SK-N-SH (cell line): Measurements from ENCODE around the gene ZNF496. TPM values are rescaled to one million over a fixed set of nuclear protein-coding genes. Genes with fewer than 3 reads are reported as not detected.

Experiments
- CTCF ChIA-PET: fragments of 300-600, 350-600 bp; formaldehyde crosslinking; extraction: SDS; loops from one replicate; lab custom pipeline; 2021; lab: Yijun Ruan, JAX
- POLR2A ChIA-PET: fragments of 350-600 bp; sonication (Branson Sonifier 250); formaldehyde crosslinking; extraction: SDS; loops from one replicate; lab custom pipeline; 2020; ENCODE audit warnings: antibody characterized with exemption, inconsistent platforms; lab: Yijun Ruan, JAX
- DNase-seq: peaks from one replicate; pipeline ENCODE4 v3.0.0; 2012
- H2AFZ ChIP-seq: fragments of 200-600 bp; sonication (generic); 2 replicates; pipeline ENCODE4 v1.8.1; 2016; ENCODE audit warnings: antibody characterized with exemption, mild to moderate bottlenecking, low read depth
- H3F3A ChIP-seq: fragments of 200-600 bp; sonication (generic); replicated peaks from 2 replicates; pipeline ENCODE3; 2016; ENCODE audit warnings: antibody characterized with exemption, mild to moderate bottlenecking; ENCODE audit not compliant: insufficient read depth
- H3K27ac ChIP-seq, 2 experiments: fragments of 200-500 bp in 1 of 2; fragments of 200-600 bp in 1 of 2; sonication (Bioruptor generic) in 1 of 2; sonication (generic), shearing (Covaris generic) in 1 of 2; 2 replicates each; pipeline versions ENCODE4 v1.5.1 to v1.6.1; 2014 to 2016; ENCODE audit warnings: low read depth in 2 of 2, inconsistent platforms in 1 of 2, low read length in 1 of 2, mild to moderate bottlenecking in 1 of 2, mixed read lengths in 1 of 2
- H3K27me3 ChIP-seq: fragments of 200-600 bp; sonication (generic), shearing (Covaris generic); 2 replicates; pipeline ENCODE4 v1.6.1; 2016; ENCODE audit warnings: mixed run types; ENCODE audit not compliant: insufficient read depth
- H3K36me3 ChIP-seq, 2 experiments: fragments of 200-500 bp in 1 of 2; fragments of 200-600 bp in 1 of 2; sonication (Bioruptor generic) in 1 of 2; sonication (generic) in 1 of 2; replicated peaks in 1 of 2; 2 replicates each; pipeline versions ENCODE3 to v1.5.1; 2014 to 2016; ENCODE audit warnings: low read length in 1 of 2, mild to moderate bottlenecking in 1 of 2; ENCODE audit not compliant: insufficient read depth in 2 of 2, control insufficient read depth in 1 of 2
- H3K4me1 ChIP-seq, 2 experiments: fragments of 200-500 bp in 1 of 2; fragments of 200-600 bp in 1 of 2; sonication (Bioruptor generic) in 1 of 2; sonication (generic), shearing (Covaris generic) in 1 of 2; 2 replicates each; pipeline versions ENCODE4 v1.5.1 to v1.6.1; 2014 to 2016; ENCODE audit warnings: low read depth in 1 of 2, low read length in 1 of 2, mixed run types in 1 of 2; ENCODE audit not compliant: insufficient read depth in 2 of 2, control insufficient read depth in 1 of 2
- H3K4me2 ChIP-seq: fragments of 200-600 bp; sonication (generic), shearing (Covaris generic); 2 replicates; pipeline ENCODE4 v1.6.1; 2017; ENCODE audit warnings: mixed run types
- H3K4me3 ChIP-seq, 2 experiments: fragments of 200-500 bp in 1 of 2; fragments of 200-600 bp in 1 of 2; sonication (Bioruptor generic) in 1 of 2; sonication (generic), shearing (Covaris generic) in 1 of 2; 2 replicates each; pipeline versions ENCODE4 v1.5.1 to v1.8.1; 2014 to 2016; ENCODE audit warnings: low read depth in 2 of 2, inconsistent platforms in 1 of 2, low read length in 1 of 2, mild to moderate bottlenecking in 1 of 2, mixed read lengths in 1 of 2, moderate library complexity in 1 of 2
- H3K79me2 ChIP-seq: fragments of 200-600 bp; sonication (generic); 2 replicates; pipeline ENCODE4 v1.8.1; 2017; ENCODE audit warnings: mild to moderate bottlenecking; ENCODE audit not compliant: insufficient read depth
- H3K9ac ChIP-seq: fragments of 200-600 bp; sonication (generic); 2 replicates; pipeline ENCODE4 v1.6.1; 2017; ENCODE audit warnings: mixed run types
- H3K9me2 ChIP-seq: fragments of 200-600 bp; sonication (generic); 2 replicates; pipeline ENCODE4 v1.6.1; 2017; ENCODE audit warnings: mixed run types
- H3K9me3 ChIP-seq: fragments of 200-600 bp; sonication (generic); 2 replicates; pipeline ENCODE4 v1.6.1; 2017; ENCODE audit warnings: mixed run types, mild to moderate bottlenecking, moderate library complexity
- H4K20me1 ChIP-seq: fragments of 200-600 bp; sonication (generic); 2 replicates; pipeline ENCODE4 v1.6.1; 2017; ENCODE audit warnings: mild to moderate bottlenecking, mixed run types; ENCODE audit not compliant: insufficient read depth
- GABPA ChIP-seq: IDR thresholded peaks from 2 replicates; pipeline ENCODE4 v1.4.0; 2012; ENCODE audit warnings: low read depth, mild to moderate bottlenecking
- GATA2 ChIP-seq: sonication (generic); formaldehyde crosslinking; IDR thresholded peaks from 2 replicates; pipeline ENCODE4 v1.5.0; 2020; ENCODE audit warnings: mild to moderate bottlenecking, missing genetic modification reagents
- IRF3 ChIP-seq: fragments of 150-350 bp; IDR thresholded peaks from 2 replicates; pipeline ENCODE4 v1.6.1; 2016; ENCODE audit warnings: mild to moderate bottlenecking, low read depth, low read length
- MXI1 ChIP-seq: IDR thresholded peaks from 2 replicates; pipeline ENCODE4 v1.6.1; 2012; ENCODE audit warnings: mild to moderate bottlenecking, low read depth, low read length, improper control_type of control experiment
- YY1 ChIP-seq: IDR thresholded peaks from 2 replicates; pipeline ENCODE4 v1.4.0; 2012; ENCODE audit warnings: low read depth, mild to moderate bottlenecking
- ZBTB33 ChIP-seq: IDR thresholded peaks from 2 replicates; pipeline ENCODE4 v1.4.0; 2012; ENCODE audit warnings: low read depth, borderline replicate concordance
- WGBS: methylation state at CpG from one replicate; pipeline ENCODE4 v1.1.6; 2017; ENCODE audit warnings: low lambda C conversion rate; 5-methylcytosine and 5-hydroxymethylcytosine counted together
- polyA plus RNA-seq, 3 experiments: library from polyadenylated mRNA; depleted of rRNA; stranded (reverse); fragments of >200 nt; gene quantifications; 2 replicates each; pipeline ENCODE4 v1.2.3, GENCODE V29; 2012
- TF ChIP-seq, protein P1 (sequence below): fragments of 200-600 bp; sonication (generic); IDR thresholded peaks from 2 replicates; pipeline ENCODE4 v1.6.1; 2017; ENCODE audit warnings: antibody characterized with exemption, mild to moderate bottlenecking, moderate library complexity
- TF ChIP-seq, protein P2 (sequence below): IDR thresholded peaks from 2 replicates; pipeline ENCODE4; 2012

The ZNF496 gene
- polyA plus RNA-seq, 1 of the 3 experiments (the other 2 are of a cell fraction), result 23.2 TPM

DNA sequence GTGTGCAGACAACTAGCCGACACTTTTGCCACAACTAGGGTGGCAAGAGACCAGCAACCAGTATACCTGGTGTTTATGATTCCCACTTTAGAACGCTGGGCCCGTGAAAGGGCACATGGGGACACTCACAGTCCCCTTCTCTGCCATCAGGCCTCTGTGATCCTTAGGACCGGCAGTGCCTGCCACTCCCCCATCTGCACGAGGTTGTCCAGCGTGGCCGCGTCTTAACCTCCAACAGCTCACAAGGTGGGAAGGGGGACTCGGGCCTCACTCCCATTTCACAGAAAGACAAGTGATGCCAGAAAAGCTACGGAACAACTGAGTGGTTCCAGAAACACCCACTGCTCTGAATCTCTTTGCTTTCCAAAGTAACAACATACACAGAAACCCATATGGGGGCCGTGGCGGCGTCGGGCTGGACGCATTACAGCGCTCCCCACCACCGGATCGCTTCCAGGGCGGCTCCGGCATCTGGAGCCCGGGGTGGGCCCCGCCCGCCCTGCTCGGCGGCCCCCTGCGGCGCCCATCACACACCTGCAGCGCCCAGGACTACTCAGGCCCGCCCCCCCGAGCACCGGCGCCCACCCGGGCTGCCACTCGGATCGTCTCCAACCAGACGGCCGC lies 1.0 kb downstream of the ZNF496 start:
- Histone ChIP-seq H3K4me3 (peak overlapping the region; percentile 85 to 99), H3K27me3 (no peaks in the 10 kb centered on the region), H2AFZ (no peak overlapping the region), H3K36me3 (peaks cover 28 to 52% of the 10 kb centered on the region in 2 experiments), H3K27ac (peak overlapping the region; percentile 83 to 87; a peak in 2 of 4 replicates), H3K9ac (peak overlapping the region; percentile 96), H3K79me2 (peaks cover 82% of the 10 kb centered on the region), H3K9me2 (no peaks in the 10 kb centered on the region), H3F3A (no peaks in the 10 kb centered on the region), H4K20me1 (peaks cover 13% of the 10 kb centered on the region), H3K9me3 (no peaks in the 10 kb centered on the region), H3K4me1 (peaks cover 8 to 46% of the 10 kb centered on the region in 2 experiments; a peak in 3 of 4 replicates), H3K4me2 (peak overlapping the region; percentile 95)
- peak; percentile 51 for DNase-seq
- POLR2A ChIA-PET, result interaction anchor here (0.6 kb wide), 1 partner anchor 25 kb away, joined by 3 read pairs; no protein-coding TSS in a partner anchor
- CTCF ChIA-PET, result interaction anchor here (0.7 to 1.3 kb wide), 2 partner anchors 17 to 1475 kb away, joined by 3 read pairs; no protein-coding TSS in a partner anchor
- TF ChIP-seq MXI1, result 0 out of 2 replicates have a peak, but pooled peaks have one; percentile 15
- TF ChIP-seq, protein P1, sequence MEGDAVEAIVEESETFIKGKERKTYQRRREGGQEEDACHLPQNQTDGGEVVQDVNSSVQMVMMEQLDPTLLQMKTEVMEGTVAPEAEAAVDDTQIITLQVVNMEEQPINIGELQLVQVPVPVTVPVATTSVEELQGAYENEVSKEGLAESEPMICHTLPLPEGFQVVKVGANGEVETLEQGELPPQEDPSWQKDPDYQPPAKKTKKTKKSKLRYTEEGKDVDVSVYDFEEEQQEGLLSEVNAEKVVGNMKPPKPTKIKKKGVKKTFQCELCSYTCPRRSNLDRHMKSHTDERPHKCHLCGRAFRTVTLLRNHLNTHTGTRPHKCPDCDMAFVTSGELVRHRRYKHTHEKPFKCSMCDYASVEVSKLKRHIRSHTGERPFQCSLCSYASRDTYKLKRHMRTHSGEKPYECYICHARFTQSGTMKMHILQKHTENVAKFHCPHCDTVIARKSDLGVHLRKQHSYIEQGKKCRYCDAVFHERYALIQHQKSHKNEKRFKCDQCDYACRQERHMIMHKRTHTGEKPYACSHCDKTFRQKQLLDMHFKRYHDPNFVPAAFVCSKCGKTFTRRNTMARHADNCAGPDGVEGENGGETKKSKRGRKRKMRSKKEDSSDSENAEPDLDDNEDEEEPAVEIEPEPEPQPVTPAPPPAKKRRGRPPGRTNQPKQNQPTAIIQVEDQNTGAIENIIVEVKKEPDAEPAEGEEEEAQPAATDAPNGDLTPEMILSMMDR, result no peak
- 15% methylated on average over 12 of the region's 37 CpGs for WGBS

DNA sequence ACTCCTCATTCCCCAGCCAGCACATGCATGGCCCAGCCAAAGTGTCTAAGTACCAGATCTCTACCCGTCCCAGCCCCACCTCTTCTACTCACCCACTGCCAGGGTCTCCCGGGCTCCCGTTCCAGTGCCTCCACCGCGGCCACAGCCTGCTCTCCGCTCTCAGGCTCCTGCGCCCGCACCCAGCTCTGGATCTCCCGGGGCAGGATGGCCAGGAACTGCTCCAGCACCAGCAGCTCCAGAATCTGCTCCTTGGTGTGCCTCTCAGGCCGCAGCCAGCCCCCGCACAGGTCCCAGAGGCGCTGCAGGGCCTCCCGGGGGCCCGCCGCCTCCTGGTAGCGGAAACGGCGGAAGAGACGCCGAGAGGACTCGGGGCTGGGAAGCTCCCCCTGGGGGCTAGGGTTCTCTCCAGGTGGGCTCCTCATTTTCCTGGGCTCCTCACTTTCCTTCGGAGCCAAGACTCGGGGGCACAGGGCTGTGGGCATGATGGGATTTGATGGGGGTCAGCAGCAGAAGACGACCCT lies 2.5 kb downstream of the ZNF496 start:
- H3F3A ChIP-seq, result no peaks in the 10 kb centered on the region

More for the DNA sequence above, 2.5 kb downstream of the ZNF496 start:
- Histone ChIP-seq H3K4me3 (no peak overlapping the region), H3K4me1 (peaks cover 8 to 31% of the 10 kb centered on the region in 2 experiments; a peak in 3 of 4 replicates), H2AFZ (no peak overlapping the region), H3K79me2 (peaks cover 68% of the 10 kb centered on the region), H3K9me3 (no peaks in the 10 kb centered on the region), H3K36me3 (peaks cover 39 to 62% of the 10 kb centered on the region in 2 experiments), H3K4me2 (no peak overlapping the region), H3K27me3 (no peaks in the 10 kb centered on the region), H4K20me1 (peaks cover 13% of the 10 kb centered on the region), H3K9me2 (no peaks in the 10 kb centered on the region), H3K9ac (no peak overlapping the region), H3K27ac (no peak overlapping the region)
- no peak for DNase-seq
- POLR2A ChIA-PET, result interaction anchor here (1.3 kb wide), 1 partner anchor 251 kb away, joined by 3 read pairs; the partner anchor contains the start of gene ZNF670
- 97% methylated on average over 24 of the region's 24 CpGs for WGBS
- no peak for TF ChIP-seq YY1
- no peak for TF ChIP-seq GABPA
- no peak for TF ChIP-seq IRF3
- TF ChIP-seq, protein P2, sequence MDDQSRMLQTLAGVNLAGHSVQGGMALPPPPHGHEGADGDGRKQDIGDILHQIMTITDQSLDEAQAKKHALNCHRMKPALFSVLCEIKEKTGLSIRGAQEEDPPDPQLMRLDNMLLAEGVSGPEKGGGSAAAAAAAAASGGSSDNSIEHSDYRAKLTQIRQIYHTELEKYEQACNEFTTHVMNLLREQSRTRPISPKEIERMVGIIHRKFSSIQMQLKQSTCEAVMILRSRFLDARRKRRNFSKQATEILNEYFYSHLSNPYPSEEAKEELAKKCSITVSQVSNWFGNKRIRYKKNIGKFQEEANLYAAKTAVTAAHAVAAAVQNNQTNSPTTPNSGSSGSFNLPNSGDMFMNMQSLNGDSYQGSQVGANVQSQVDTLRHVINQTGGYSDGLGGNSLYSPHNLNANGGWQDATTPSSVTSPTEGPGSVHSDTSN, result no peak
- TF ChIP-seq GATA2, result no peak
- TF ChIP-seq ZBTB33, result no peak
- TF ChIP-seq MXI1, result no peak
- CTCF ChIA-PET, result no interaction called here
